Chondrocyte (in vitro differentiated cells): ENCODE measurements around the gene ESYT2. TPM values are rescaled to one million over a fixed set of nuclear protein-coding genes. Genes with fewer than 3 reads are reported as not detected.

Experiments
- DNase-seq: peaks from one replicate; pipeline ENCODE4 v3.0.0; 2021; ENCODE audit warnings: mixed read lengths, low spot score
- H3K27ac Mint-ChIP-seq: one replicate; pipeline ENCODE4 v1.8.0; 2021; ENCODE audit warnings: mild to moderate bottlenecking, moderate library complexity, mixed read lengths; ENCODE audit not compliant: unreplicated experiment
- H3K27me3 Mint-ChIP-seq: 2 replicates; pipeline ENCODE4 v1.8.0; 2021; ENCODE audit warnings: low read depth, mixed read lengths
- H3K36me3 Mint-ChIP-seq: 2 replicates; pipeline ENCODE4 v1.8.0; 2021; ENCODE audit warnings: low read depth, mixed read lengths
- H3K4me1 Mint-ChIP-seq: 2 replicates; pipeline ENCODE4 v1.8.0; 2021; ENCODE audit warnings: low read depth, mild to moderate bottlenecking, mixed read lengths
- H3K4me3 Mint-ChIP-seq: one replicate; pipeline ENCODE4 v1.8.0; 2021; ENCODE audit warnings: mild to moderate bottlenecking, moderate library complexity, mixed read lengths; ENCODE audit not compliant: unreplicated experiment
- H3K9me3 Mint-ChIP-seq: 2 replicates; pipeline ENCODE4 v1.8.0; 2021; ENCODE audit warnings: low read depth, mixed read lengths
- total RNA-seq: library from RNA; stranded (reverse); gene quantifications from 3 replicates; pipeline ENCODE4 v1.2.1, GENCODE V29; 2021
- TF ChIP-seq, protein P1 (sequence below): fragments of 200-600 bp; sonication (generic); IDR thresholded peaks from 2 replicates; pipeline ENCODE4 v1.5.0; 2021; ENCODE audit warnings: antibody characterized with exemption, mild to moderate bottlenecking, moderate library complexity

Gene ESYT2
- total RNA-seq, 1 donor from 2014 or later, result 108 TPM

DNA sequence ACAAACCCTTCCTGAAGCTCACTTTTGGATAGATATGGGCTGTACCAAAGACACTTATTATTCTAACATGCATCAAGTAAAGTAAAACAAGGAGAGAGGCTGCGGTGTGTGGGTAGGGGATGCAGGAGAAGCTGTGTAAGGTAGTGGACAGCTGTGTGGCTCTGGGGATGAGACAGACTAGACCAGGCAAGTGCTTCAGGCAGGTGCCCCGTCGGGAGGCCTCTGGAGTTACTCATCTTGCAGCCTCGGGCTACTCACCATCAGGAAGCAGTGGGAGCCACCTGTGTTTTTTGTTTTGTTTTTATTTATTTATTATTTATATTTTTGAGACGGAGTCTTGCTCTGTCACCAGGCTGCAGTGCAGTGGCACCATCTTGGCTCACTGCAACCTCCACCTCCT, 75.4 kb downstream of the ESYT2 start:
- Mint-ChIP-seq H3K4me3 (no peak overlapping the region), H3K27me3 (no peaks in the 10 kb centered on the region), H3K27ac (no peak overlapping the region), H3K4me1 (no peaks in the 10 kb centered on the region), H3K9me3 (no peaks in the 10 kb centered on the region), H3K36me3 (peaks cover 35% of the 10 kb centered on the region)
- TF ChIP-seq, protein P1, sequence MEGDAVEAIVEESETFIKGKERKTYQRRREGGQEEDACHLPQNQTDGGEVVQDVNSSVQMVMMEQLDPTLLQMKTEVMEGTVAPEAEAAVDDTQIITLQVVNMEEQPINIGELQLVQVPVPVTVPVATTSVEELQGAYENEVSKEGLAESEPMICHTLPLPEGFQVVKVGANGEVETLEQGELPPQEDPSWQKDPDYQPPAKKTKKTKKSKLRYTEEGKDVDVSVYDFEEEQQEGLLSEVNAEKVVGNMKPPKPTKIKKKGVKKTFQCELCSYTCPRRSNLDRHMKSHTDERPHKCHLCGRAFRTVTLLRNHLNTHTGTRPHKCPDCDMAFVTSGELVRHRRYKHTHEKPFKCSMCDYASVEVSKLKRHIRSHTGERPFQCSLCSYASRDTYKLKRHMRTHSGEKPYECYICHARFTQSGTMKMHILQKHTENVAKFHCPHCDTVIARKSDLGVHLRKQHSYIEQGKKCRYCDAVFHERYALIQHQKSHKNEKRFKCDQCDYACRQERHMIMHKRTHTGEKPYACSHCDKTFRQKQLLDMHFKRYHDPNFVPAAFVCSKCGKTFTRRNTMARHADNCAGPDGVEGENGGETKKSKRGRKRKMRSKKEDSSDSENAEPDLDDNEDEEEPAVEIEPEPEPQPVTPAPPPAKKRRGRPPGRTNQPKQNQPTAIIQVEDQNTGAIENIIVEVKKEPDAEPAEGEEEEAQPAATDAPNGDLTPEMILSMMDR, result no peak
- DNase-seq, result no peak

DNA sequence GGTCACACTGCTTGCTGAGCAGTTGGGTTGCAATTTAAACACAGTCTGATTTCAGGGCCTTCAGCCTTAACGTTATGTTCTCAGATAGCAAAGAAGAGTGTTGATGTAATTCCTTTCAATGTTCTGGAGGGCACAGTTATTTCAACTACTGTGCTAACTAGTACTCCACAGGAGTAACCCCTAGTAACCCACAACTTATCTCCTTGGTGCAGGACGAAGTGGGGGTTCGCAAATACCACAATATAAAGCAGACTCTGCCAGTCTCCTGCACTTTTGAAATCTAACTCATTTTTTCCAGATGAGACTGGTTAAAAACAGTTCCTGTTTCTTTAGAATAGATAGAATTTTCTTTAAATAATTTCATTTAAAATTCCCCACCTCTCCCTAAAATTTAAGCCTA, 77.6 kb downstream of the ESYT2 start:
- peaks cover 28% of the 10 kb centered on the region for H3K36me3 Mint-ChIP-seq
- H3K4me1 Mint-ChIP-seq, result no peaks in the 10 kb centered on the region
- H3K9me3 Mint-ChIP-seq, result no peaks in the 10 kb centered on the region
- no peaks in the 10 kb centered on the region for H3K27me3 Mint-ChIP-seq
- no peak for DNase-seq
- no peak overlapping the region for H3K4me3 Mint-ChIP-seq
- TF ChIP-seq, protein P1, result no peak
- no peak overlapping the region for H3K27ac Mint-ChIP-seq

DNA sequence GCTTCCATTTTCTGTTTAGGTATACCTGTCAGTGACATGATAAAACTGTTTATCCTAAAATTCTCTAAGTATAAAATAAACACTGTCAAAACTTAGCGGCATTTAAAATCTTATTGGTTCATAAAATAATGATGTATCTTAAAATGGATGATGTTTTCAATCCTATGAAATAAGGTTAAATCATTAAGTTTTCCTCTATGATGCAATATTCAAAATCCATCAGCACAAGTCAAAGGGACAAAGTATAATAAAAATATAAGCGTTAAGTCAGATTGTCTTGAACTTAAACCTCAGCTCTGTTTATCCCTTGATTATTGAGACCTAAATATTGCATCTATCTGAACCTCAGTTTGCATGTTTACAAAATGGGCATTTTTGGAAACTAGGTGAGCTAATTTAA, 78.1 kb downstream of the ESYT2 start:
- Mint-ChIP-seq H3K27ac (no peak overlapping the region), H3K36me3 (peaks cover 25% of the 10 kb centered on the region)
- TF ChIP-seq, protein P1, result no peak

DNA sequence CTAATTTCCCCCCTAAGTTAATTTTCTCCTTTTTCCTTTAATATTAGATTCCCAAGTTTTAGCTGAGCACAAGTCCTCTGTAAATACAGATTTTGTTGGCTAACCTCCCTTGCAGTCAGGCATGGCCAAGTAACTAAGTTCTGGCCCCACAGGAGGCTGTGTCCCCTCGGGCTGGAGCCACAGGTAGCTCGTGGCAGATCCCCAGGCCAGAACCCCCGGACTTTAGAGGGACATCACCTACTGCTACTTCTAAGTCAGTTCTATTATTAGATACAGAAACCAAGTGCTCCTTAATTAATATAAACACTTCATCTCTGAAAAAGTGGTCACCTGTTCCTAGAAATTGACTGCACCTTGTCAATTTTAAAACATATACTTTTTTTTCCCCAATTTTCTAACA, 78.6 kb downstream of the ESYT2 start:
- H3K4me3 Mint-ChIP-seq, result no peak overlapping the region
- H3K36me3 Mint-ChIP-seq, result peaks cover 26% of the 10 kb centered on the region

More for the DNA sequence above, 78.1 kb downstream of the ESYT2 start:
- H3K4me3 Mint-ChIP-seq, result no peak overlapping the region
- H3K4me1 Mint-ChIP-seq, result no peaks in the 10 kb centered on the region
- no peaks in the 10 kb centered on the region for H3K27me3 Mint-ChIP-seq
- H3K9me3 Mint-ChIP-seq, result no peaks in the 10 kb centered on the region
- no peak for DNase-seq

DNA sequence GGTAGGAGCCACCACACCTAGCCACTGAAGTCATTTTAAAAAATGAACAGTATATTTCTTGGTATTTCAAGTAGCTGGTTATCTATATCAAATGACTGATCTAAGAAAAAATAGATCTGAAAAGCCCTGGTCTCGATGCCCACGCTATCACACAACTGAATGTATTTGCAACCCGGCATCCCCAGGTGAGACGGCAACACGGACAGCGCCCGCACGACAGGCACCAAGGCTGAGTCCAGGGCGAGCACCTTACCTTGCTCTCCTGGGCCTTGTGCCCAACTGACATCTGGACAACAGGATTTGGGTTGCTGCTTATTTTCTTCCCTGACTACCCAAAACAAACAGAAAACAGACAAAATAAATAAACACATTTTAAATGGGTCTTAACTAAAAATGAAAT, 79.9 kb downstream of the ESYT2 start:
- Mint-ChIP-seq H3K36me3 (peaks cover 22% of the 10 kb centered on the region), H3K27ac (no peak overlapping the region), H3K27me3 (no peaks in the 10 kb centered on the region), H3K4me1 (no peaks in the 10 kb centered on the region), H3K4me3 (no peak overlapping the region), H3K9me3 (no peaks in the 10 kb centered on the region)
- TF ChIP-seq, protein P1, result no peak
- DNase-seq, result no peak

More for the DNA sequence above, 78.6 kb downstream of the ESYT2 start:
- TF ChIP-seq, protein P1, result no peak
- H3K27ac Mint-ChIP-seq, result no peak overlapping the region
- DNase-seq, result no peak
- H3K9me3 Mint-ChIP-seq, result no peaks in the 10 kb centered on the region
- no peaks in the 10 kb centered on the region for H3K27me3 Mint-ChIP-seq
- no peaks in the 10 kb centered on the region for H3K4me1 Mint-ChIP-seq
